ENCODE results near the gene SNX7. TPM values are rescaled to one million over a fixed set of nuclear protein-coding genes. Genes with fewer than 3 reads are reported as not detected.

The SNX7 gene
- total and polyA plus RNA-seq, 12 donors = 3.6 to 24.8 (median 15.2) TPM

DNA sequence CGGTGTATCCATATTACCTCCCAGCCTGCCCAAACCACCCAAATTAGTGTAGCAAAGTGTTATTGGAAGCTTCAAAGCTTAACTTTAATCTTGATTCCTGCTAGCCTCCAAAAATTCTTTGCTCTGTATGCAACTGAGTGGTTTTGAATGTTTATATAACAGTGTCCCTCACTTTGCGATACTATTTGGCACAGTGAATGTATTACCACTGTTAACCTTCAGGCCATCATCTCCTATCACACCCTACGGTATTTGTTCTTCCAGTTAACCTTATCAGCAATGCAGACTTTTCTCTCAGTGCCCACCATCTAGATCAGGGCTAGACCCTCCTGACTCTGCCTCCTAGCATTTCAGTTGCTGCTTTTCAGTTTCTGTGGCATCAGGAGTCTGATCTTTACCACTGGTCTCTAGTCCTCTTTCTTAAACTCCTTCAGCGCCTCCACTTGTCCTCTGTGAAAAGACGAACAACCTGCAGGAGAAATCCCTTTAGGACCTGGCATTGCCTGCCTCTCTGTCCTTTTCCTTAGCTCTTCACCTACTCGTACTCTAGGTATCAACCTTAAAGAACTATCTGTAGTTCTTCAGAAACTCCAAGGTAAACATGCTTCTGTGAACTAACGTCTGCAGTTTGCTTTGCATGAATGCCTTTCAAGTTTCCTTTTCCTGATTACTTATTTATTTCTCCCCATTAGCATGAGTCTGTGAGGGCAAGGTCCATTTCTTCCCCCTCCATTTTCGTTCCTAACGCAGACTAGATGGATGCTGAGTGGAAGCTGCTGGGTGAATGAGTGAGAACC is 71.7 kb downstream of the SNX7 start:
- no peak for DNase-seq
- no peak overlapping the region for H3K4me3 ChIP-seq
- 86% methylated on average over 9 of the region's 9 CpGs for WGBS, 2 donors

DNA sequence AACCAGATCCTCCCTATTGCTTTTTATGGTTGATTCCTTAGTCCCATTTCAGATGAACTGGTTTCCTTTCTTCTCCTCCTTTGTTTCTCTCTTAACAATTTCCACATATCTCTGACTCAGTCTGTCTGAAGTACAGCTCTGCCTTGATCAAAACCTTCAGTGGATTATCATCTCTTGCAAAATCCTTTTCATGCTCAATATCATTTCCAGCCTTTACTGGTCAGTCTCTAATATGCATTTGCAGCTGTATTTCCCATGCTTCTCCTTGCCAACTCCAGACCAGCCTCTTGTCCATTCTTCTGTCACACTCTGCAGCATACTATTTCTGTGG is 72.2 kb downstream of the SNX7 start:
- DNase-seq (no peak), ATAC-seq (no peak)
- intact Hi-C loops (cut with DNase I) = no loop called here
- Histone ChIP-seq H3K36me3 (peaks cover 0 to 4% (median 0%) of the 10 kb centered on the region in 9 donors), H3K27me3 (no peaks in the 10 kb centered on the region), H3K4me1 (no peaks in the 10 kb centered on the region), H3K9me3 (no peaks in the 10 kb centered on the region), H3K4me3 (no peak overlapping the region), H3K27ac (no peak overlapping the region)
- TF ChIP-seq CTCF (IDR thresholded peaks at IDR 0.05) = no peak

More for the DNA sequence above, 71.7 kb downstream of the SNX7 start:
- Histone ChIP-seq H3K27me3 (no peaks in the 10 kb centered on the region), H3K27ac (no peak overlapping the region), H3K4me1 (no peaks in the 10 kb centered on the region), H3K36me3 (no peaks in the 10 kb centered on the region), H3K9me3 (no peaks in the 10 kb centered on the region)
- intact Hi-C loops (cut with DNase I) = no loop called here
- ATAC-seq = no peak
- no peak for TF ChIP-seq CTCF (IDR thresholded peaks at IDR 0.05)

GRCh38 chr1:98735756-98736155 is 74.2 kb downstream of the SNX7 start:
- DNase-seq = no peak
- intact Hi-C loops (cut with DNase I) = no loop called here

GRCh38 chr1:98737835-98738234 is 76.3 kb downstream of the SNX7 start:
- intact Hi-C loops (cut with DNase I) = no loop called here

More at GRCh38 chr1:98735756-98736155, 74.2 kb downstream of the SNX7 start:
- no peak for TF ChIP-seq CTCF (IDR thresholded peaks at IDR 0.05)
- ATAC-seq = no peak
- Histone ChIP-seq H3K4me1 (no peaks in the 10 kb centered on the region), H3K9me3 (no peaks in the 10 kb centered on the region), H3K4me3 (no peak overlapping the region), H3K36me3 (peaks cover 0 to 5% (median 0%) of the 10 kb centered on the region in 9 donors), H3K27me3 (no peaks in the 10 kb centered on the region), H3K27ac (no peak overlapping the region)

More at GRCh38 chr1:98737835-98738234, 76.3 kb downstream of the SNX7 start:
- no peak for DNase-seq
- H3K36me3 ChIP-seq = peaks cover 0 to 5% (median 0%) of the 10 kb centered on the region in 9 donors
- no peaks in the 10 kb centered on the region for H3K27me3 ChIP-seq
- no peak overlapping the region for H3K27ac ChIP-seq
- H3K4me1 ChIP-seq = no peaks in the 10 kb centered on the region
- TF ChIP-seq CTCF (IDR thresholded peaks at IDR 0.05) = no peak
- H3K4me3 ChIP-seq = no peak overlapping the region
- no peak for ATAC-seq
- no peaks in the 10 kb centered on the region for H3K9me3 ChIP-seq
